SW 1271 (cell line): ENCODE measurements around the gene DSG1.
"Not testable (repeated sequence)": the region's sequence is repeated elsewhere in the genome, so short reads cannot be mapped to it uniquely, and the experiment has no call there.

Source experiments
- DNase-seq, 2 experiments: peaks; one replicate each; lab custom pipeline; 2025; lab: John Stamatoyannopoulos, UW

DSG1 gene

GRCh38 chr18:31343454-31343853 lies 25.5 kb downstream of the DSG1 start:
- DNase-seq: no peak

- DNase-seq: not testable (repeated sequence)
Measured at GRCh38 chr18:31353336-31353735, 35.4 kb downstream of the DSG1 start.

GRCh38 chr18:31354990-31355389 lies 37.0 kb downstream of the DSG1 start:
- DNase-seq: no peak

GRCh38 chr18:31356025-31356424 lies 38.1 kb downstream of the DSG1 start:
- no peak for DNase-seq

- DNase-seq: no peak
Measured at GRCh38 chr18:31364190-31364589, 46.2 kb downstream of the DSG1 start.

GRCh38 chr18:31369478-31369877 lies 51.5 kb downstream of the DSG1 start:
- no peak for DNase-seq

GRCh38 chr18:31371989-31372388 lies 54.0 kb downstream of the DSG1 start:
- no peak for DNase-seq

GRCh38 chr18:31373641-31374040 lies 55.7 kb downstream of the DSG1 start:
- DNase-seq: no peak

GRCh38 chr18:31376477-31376876 lies 58.5 kb downstream of the DSG1 start, which contains the start of gene DSG4:
DSG4 (plus strand) TSS chr18:31376777; CDS start chr18:31376912, 135 bp downstream.
- no peak for DNase-seq

- DNase-seq: no peak
Measured at GRCh38 chr18:31380912-31381311, 63.0 kb downstream of the DSG1 start.

- DNase-seq: no peak
Measured at GRCh38 chr18:31382107-31382506, 64.1 kb downstream of the DSG1 start.

- DNase-seq: no peak
Measured at GRCh38 chr18:31386741-31387140, 68.8 kb downstream of the DSG1 start.

GRCh38 chr18:31393286-31393685 lies 75.3 kb downstream of the DSG1 start:
- DNase-seq: no peak

- DNase-seq: no peak
Measured at GRCh38 chr18:31396796-31397612, 79.0 kb downstream of the DSG1 start.

GRCh38 chr18:31398191-31398590 lies 80.2 kb downstream of the DSG1 start:
- no peak for DNase-seq

- DNase-seq: no peak
Measured at GRCh38 chr18:31399306-31400032, 81.5 kb downstream of the DSG1 start.

GRCh38 chr18:31401156-31402025 lies 83.4 kb downstream of the DSG1 start:
- DNase-seq: no peak

- DNase-seq: no peak
Measured at GRCh38 chr18:31402026-31402373, 84.0 kb downstream of the DSG1 start.

GRCh38 chr18:31403409-31403808 lies 85.4 kb downstream of the DSG1 start:
- no peak for DNase-seq
